ENCODE measurements around the gene MYBPC3.

- no peak for TF ChIP-seq POLR2A (IDR thresholded peaks at IDR 0.05)
- no peak for TF ChIP-seq CTCF (IDR thresholded peaks at IDR 0.05)
- no peak for TF ChIP-seq EP300 (IDR thresholded peaks at IDR 0.05)
- TF ChIP-seq POLR2AphosphoS5 (IDR thresholded peaks at IDR 0.05): no peak
Measured at GRCh38 chr11:47359586-47359985, 7.1 kb upstream of the MYBPC3 start.
